ELR (cell line): ENCODE results near the gene SENP3.

Experiments
- DNase-seq: peaks from one replicate; pipeline ENCODE4 v3.0.0-alpha.2; 2015; ENCODE audit warnings: low read depth

SENP3 gene

DNA sequence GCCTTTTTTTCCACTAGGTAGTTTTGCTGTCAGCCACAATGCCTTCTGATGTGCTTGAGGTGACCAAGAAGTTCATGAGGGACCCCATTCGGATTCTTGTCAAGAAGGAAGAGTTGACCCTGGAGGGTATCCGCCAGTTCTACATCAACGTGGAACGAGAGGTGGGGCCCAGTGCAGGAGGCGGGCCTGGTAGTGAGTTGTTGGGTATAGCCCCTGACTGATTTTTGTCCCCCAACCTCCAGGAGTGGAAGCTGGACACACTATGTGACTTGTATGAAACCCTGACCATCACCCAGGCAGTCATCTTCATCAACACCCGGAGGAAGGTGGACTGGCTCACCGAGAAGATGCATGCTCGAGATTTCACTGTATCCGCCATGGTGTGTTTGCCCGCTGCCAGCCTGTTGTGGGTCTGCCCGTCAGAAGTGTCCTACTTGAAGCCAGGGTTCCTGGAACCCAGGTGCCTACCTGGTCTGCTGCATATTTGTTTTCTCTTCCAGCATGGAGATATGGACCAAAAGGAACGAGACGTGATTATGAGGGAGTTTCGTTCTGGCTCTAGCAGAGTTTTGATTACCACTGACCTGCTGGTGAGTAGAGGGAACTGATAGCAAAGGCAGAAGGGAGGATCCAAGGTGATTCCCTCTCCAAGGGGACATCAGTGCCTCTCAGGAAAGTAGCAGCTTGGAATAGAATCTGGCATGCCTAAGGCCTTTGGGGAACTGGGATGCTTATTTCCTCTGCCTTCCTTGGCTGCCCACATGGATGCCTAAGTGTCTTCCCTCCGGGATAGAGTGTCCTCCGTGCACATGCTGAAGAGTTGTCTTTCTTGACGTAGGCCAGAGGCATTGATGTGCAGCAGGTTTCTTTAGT is 15.8 kb downstream of the SENP3 start:
- DNase-seq = no peak

DNA sequence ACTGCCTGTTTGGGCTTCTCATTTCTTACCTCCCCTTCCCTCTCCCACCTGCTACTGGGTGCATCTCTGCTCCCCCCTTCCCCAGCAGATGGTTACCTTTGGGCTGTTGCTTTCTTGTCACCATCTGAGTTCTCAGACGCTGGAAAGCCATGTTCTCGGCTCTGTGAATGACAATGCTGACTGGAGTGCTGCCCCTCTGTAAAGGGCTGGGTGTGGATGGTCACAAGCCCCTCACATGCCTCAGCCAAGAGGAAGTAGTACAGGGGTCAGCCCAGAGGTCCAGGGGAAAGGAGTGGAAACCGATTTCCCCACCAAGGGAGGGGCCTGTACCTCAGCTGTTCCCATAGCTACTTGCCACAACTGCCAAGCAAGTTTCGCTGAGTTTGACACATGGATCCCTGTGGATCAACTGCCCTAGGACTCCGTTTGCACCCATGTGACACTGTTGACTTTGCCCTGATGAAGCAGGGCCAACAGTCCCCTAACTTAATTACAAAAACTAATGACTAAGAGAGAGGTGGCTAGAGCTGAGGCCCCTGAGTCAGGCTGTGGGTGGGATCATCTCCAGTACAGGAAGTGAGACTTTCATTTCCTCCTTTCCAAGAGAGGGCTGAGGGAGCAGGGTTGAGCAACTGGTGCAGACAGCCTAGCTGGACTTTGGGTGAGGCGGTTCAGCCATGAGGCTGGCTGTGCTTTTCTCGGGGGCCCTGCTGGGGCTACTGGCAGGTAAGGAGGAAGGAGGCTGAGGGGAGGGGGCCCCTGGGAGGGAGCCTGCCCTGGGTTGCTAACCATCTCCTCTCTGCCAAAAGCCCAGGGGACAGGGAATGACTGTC is 17.5 kb downstream of the SENP3 start, which contains the start of gene CD68:
Gene CD68 (plus strand): TSS at position 638 of the 833 bp plus-strand sequence. CDS start 40 bp downstream, at position 678.
- peak; percentile 99 for DNase-seq

GRCh38 chr17:7579834-7580603 is 18.3 kb downstream of the SENP3 start:
- no peak for DNase-seq

- DNase-seq = no peak
Measured at GRCh38 chr17:7580604-7581575, 19.2 kb downstream of the SENP3 start.

- DNase-seq = no peak
Measured at GRCh38 chr17:7582396-7583252, 20.9 kb downstream of the SENP3 start.

DNA sequence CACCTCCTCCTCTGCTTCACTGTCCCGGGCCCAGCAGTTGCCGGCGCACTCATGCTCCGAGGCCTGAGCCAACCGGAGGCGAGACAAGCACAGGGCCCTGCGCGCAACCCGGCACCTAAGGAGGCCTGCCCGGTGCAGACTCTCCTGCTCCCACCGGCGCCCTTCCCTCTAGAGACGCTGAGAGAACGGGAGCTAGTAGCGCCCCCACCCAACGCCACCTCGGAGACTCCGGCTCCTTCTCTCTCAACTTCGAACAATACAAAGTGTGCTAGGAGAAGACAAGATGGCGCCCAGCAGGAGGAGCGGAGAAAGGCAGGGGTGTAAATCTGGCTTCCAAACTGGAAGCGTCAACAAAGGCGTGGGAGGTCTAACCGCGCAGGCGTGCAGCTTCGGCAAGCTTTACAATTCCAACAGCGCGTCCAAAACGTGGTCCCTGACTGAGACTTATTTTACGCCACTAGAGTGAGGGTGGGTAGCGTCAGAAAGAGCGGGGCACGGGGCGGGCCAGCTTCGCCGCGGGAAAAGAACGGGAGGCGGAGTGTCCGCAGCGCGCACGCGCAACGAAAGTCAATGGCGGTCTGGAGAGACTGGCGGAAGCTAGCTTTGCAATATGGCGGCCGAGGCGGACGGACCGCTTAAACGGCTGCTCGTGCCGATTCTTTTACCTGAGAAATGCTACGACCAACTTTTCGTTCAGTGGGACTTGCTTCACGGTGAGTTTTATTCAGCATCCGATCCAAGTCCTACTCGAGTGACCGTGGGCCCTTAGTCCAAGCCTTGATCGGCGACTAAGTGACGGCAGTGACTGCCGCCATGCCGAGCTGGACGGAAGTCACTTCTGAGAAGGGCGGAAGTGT is 21.8 kb downstream of the SENP3 start, which contains the start of gene MPDU1:
Gene MPDU1 (plus strand): TSS at position 600 of the 857 bp plus-strand sequence. CDS start 11 bp downstream, at position 611.
- peak; percentile 97 for DNase-seq

- peak; percentile 68 for DNase-seq
Measured at GRCh38 chr17:7586673-7587419, 25.1 kb downstream of the SENP3 start.

DNA sequence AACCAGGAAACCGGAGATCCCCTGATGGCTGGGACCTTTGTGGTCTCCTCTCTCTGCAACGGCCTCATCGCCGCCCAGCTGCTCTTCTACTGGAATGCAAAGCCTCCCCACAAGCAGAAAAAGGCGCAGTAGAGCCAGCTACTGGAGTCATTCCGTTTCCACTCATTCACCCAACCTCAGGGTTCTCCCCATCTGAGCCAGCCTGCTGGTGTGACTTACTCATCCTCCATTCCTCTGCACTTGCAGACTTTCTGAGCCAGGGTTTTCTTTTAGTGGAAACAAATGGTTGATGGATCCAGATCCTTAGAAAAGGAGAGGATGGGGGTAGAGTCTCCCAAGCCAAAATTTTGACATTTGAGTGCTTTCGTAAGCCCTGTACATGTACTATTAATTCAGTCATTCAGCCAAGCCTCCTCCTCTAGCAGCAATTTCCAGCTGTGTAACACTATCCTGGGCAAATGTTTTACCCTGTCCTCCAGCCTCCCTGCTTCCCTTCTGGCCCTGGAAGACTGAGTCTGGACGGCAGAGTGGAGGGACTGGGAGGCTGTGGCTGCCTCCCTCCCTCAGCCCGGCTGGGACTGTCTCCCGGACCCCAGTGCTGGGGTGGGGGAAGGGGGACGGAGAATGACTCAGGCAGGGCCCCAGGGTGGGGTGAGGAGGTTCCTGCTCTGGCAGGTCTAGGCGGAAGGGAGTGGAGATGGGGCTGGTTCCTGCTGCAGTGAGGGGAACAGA is 25.9 kb downstream of the SENP3 start:
- DNase-seq = peak; percentile 97

DNA sequence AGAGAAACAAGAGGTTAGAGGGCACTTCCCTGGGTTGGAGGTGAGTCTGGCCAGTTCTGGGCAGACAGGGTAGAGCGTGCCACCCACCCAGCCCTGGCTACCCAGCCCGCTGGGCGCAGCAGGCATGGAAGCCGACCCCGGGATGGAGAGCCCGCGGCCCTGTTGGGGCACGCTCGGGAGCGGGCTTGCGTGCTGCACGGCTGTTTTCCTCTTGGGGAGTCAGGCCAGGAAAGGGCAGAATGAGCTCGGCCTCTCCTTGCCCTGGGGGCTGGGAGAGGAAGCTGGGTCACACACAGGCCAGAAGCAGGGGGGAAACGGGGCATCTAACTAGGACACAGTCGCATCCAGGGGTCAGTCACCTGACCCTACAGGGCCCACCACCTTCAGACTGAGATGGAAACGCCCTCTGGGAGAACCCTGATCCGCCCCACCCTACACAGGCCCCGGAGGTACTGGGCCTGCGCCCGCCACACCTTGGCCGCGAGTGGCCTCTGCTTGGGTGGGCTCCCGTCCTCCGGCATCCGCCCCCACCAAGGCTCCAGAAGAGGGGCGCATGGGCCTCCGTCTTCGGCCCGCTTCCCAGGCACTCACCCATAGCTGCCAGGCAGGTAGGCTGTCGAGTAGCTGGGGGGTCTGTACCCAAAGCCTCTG is 27.0 kb downstream of the SENP3 start:
- peak; percentile 52 for DNase-seq

- peak; percentile 94 for DNase-seq
Measured at GRCh38 chr17:7589204-7589868, 27.6 kb downstream of the SENP3 start.

- peak; percentile 91 for DNase-seq
Measured at GRCh38 chr17:7589891-7590691, 28.4 kb downstream of the SENP3 start, which contains the start of gene SOX15. TSS of gene SOX15 (minus strand) at chr17:7590094. CDS start at chr17:7589676, 418 bp downstream.

DNA sequence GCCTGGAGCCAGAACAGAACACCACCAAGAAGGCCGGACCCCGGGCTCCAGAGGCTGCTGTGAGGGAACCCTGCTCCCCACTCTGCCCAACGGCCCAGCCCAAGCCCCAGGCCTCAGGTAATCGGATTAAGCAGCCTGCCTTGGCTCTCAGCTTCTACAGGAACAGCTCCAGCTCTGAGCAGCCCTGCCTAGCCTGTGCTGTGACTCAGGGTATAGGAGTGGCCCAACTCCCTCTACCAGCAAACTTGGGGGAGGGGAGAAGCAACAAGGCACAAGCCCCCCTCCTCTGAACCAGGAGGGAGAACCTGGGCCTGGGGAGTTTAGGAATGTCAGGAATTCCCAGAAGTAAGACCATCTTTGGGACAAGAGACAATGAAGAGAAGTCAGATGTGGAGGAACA is 29.0 kb downstream of the SENP3 start:
- peak; percentile 85 for DNase-seq

- no peak for DNase-seq
Measured at GRCh38 chr17:7591596-7591995, 29.9 kb downstream of the SENP3 start.

- DNase-seq = no peak
Measured at GRCh38 chr17:7592422-7593021, 30.8 kb downstream of the SENP3 start.

DNA sequence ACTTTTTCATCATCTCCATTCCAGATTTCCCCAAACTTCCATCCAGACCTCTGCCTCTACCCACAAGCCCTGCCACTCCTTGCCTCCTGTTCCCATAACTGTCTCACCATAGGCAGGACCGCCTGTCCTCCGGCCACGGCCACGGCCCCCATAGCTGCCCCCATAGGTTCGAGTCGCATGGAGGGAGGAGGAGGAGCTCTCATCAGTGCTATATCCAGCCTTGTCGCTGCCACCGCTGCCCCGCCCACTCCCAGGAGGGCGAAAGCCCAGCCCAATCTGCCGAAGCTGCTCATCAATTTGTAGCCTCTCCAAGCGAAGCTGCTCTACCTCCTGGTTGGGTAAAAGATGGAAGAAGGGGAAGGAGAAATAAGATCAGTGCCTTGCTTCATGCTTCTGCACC is 31.6 kb downstream of the SENP3 start:
- no peak for DNase-seq
